Adrenal gland (tissue), 5 donors: Measurements from ENCODE around the gene ZNF783.

Experiments used
- CTCF ChIP-seq, 6 experiments: fragments of 450-650 bp in 4 of 6; fragments of 200-600 bp in 2 of 6; sonication (generic) in 1 of 6; IDR thresholded peaks; 1 replicate in 5 of 6; 2 replicates in 1 of 6; pipeline versions ENCODE4 v1.5.1 to v1.8.0; 2016 to 2021; ENCODE audit warnings: antibody characterized with exemption in 6 of 6, mild to moderate bottlenecking in 2 of 6, moderate library complexity in 1 of 6
- POLR2A ChIP-seq, 2 donors: fragments of 450-650 bp; IDR thresholded peaks; one replicate each; pipeline ENCODE4 v1.6.1; 2017; ENCODE audit warnings: antibody characterized with exemption in 2 of 2, mild to moderate bottlenecking in 2 of 2, moderate library complexity in 1 of 2
- donor health status: DM: no; HTN: no; CAD: no.

DNA sequence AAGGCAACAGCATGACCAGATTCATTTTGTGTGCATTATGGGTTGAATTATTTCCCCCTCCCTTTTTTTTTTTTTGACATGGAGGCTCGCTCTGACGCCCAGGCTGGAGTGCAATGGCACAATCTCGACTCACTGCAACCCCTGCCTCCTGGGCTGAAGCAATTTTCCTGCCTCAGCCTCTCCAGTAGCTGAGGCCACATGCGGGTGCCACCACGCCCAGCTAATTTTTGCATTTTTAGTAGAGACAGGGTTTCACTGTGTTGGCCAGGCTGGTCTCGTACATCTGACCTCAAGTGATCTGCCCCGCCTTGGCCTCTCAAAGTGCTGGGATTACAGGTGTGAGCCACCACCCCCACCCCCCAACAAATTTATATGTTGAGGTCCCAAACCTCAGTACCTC lies 42.0 kb downstream of the ZNF783 start:
- TF ChIP-seq CTCF (IDR thresholded peaks at IDR 0.05) (no peak), POLR2A (IDR thresholded peaks at IDR 0.05) (no peak)
